Mesothelial cell of epicardium (in vitro differentiated cells): Measurements from ENCODE around the gene TMEM182. TPM values are rescaled to one million over a fixed set of nuclear protein-coding genes. Genes with fewer than 3 reads are reported as not detected.

Experiments used
- DNase-seq, 2 experiments: peaks; one replicate each; pipeline ENCODE4 v3.0.0; 2021; ENCODE audit warnings: low spot score in 2 of 2; ENCODE audit not compliant: unreplicated experiment in 2 of 2
- H3K27ac Mint-ChIP-seq: 2 replicates; pipeline ENCODE4 v1.8.0; 2021; ENCODE audit warnings: mixed read lengths
- H3K27me3 Mint-ChIP-seq: 2 replicates; pipeline ENCODE4 v1.8.0; 2021; ENCODE audit warnings: low read depth, mixed read lengths
- H3K36me3 Mint-ChIP-seq: 2 replicates; pipeline ENCODE4 v1.8.0; 2021; ENCODE audit warnings: mixed read lengths
- H3K4me1 Mint-ChIP-seq: 2 replicates; pipeline ENCODE4 v1.8.0; 2021; ENCODE audit warnings: mixed read lengths
- H3K4me3 Mint-ChIP-seq: 2 replicates; pipeline ENCODE4 v1.8.0; 2021; ENCODE audit warnings: mild to moderate bottlenecking, moderate library complexity, mixed read lengths
- H3K9me3 Mint-ChIP-seq: 2 replicates; pipeline ENCODE4 v1.8.0; 2021; ENCODE audit warnings: mixed read lengths
- total RNA-seq: library from RNA; stranded (reverse); gene quantifications from 3 replicates; pipeline ENCODE4 v1.2.1, GENCODE V29; 2021
- TF ChIP-seq, protein P1 (sequence below): fragments of 200-600 bp; sonication (generic); IDR thresholded peaks from one replicate; pipeline ENCODE4 v1.5.0; 2021; ENCODE audit warnings: antibody characterized with exemption; ENCODE audit not compliant: unreplicated experiment

The TMEM182 gene
- 7.1 to 9.1 TPM (median 8.0 TPM) in 3 replicates for total RNA-seq

DNA sequence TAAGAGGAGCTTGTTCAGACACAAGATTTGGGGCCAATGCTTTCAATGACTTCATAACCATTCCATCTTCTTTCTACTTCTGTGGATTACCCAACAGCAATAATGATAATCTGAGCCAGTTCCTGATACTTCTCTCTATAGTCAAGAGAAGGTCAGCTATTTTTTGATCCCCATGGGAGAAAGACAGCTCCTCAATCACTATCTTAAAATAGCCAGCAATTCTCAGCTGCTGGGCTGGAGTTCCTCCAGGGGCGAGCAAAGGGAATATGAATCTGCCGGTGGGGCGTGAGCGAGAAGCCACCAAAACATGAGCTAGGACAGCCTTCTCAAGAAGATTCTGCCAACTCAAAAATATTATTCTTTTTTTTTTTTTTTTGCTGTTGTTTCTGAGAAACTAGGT, at the start of gene TMEM182:
TMEM182 (plus strand) TSS at position 269 of the 400 bp plus-strand sequence. CDS start 187 bp downstream, outside the sequence.
- TF ChIP-seq, protein P1, sequence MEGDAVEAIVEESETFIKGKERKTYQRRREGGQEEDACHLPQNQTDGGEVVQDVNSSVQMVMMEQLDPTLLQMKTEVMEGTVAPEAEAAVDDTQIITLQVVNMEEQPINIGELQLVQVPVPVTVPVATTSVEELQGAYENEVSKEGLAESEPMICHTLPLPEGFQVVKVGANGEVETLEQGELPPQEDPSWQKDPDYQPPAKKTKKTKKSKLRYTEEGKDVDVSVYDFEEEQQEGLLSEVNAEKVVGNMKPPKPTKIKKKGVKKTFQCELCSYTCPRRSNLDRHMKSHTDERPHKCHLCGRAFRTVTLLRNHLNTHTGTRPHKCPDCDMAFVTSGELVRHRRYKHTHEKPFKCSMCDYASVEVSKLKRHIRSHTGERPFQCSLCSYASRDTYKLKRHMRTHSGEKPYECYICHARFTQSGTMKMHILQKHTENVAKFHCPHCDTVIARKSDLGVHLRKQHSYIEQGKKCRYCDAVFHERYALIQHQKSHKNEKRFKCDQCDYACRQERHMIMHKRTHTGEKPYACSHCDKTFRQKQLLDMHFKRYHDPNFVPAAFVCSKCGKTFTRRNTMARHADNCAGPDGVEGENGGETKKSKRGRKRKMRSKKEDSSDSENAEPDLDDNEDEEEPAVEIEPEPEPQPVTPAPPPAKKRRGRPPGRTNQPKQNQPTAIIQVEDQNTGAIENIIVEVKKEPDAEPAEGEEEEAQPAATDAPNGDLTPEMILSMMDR: no peak
- Mint-ChIP-seq H3K36me3 (peaks cover 8% of the 10 kb centered on the region), H3K27ac (no peak within 1 kb of the TSS), H3K4me1 (no peaks in the 10 kb centered on the region), H3K27me3 (no peaks in the 10 kb centered on the region), H3K4me3 (no peak within 1 kb of the TSS), H3K9me3 (no peaks in the 10 kb centered on the region)
- DNase-seq: no peak

- TF ChIP-seq, protein P1: no peak
- Mint-ChIP-seq H3K4me3 (no peak overlapping the region), H3K9me3 (no peaks in the 10 kb centered on the region), H3K27me3 (no peaks in the 10 kb centered on the region), H3K36me3 (peaks cover 34% of the 10 kb centered on the region), H3K27ac (no peak overlapping the region), H3K4me1 (no peaks in the 10 kb centered on the region)
- no peak for DNase-seq
These were observed 44.4 kb upstream of the TMEM182 start for GRCh38 chr2:102717308-102718018.

DNA sequence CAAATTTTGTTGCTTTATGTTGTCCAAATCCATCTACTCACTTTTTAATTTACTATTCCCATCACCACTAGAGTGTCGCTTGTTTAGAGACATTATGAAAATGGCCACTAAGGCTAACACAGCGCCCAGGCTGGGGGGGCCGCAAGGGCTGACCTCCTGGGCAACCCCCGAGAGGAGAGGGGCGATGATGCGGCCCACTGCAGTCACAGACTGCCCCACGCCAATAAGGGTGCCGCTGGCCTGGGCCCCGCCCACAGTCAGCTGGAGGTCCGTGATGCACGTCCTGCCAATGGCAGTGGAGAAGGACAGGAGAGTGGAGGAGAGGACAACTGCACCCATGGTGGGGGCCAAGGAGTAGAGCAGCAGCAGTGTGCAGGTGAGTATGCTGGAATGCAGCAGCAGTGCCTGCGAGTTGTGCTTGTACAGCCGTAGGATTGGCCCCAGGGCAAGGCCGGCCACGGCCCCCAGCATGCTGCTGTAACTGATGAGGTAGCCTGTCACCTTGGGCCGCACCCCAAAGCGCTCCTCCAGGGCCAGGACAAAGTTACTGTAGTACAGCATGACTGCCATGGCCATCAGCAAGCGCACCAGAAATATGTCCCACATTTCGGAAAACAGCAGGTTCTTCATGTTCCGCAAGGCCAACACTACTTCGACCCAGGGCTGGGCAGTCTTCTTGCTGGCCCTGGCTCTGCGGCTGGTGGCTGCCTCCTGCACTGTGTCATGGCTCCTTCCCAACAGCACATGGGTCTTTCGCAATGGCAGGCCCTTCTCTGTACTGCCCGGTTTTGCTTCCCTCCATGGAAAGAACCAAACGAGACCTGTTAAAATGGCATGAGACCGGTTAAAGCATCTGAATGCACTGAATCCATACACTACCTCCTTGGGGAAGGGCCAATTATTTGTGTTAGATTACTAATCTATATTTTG, 43.2 kb upstream of the TMEM182 start:
- DNase-seq: no peak
- Mint-ChIP-seq H3K27ac (no peak overlapping the region), H3K4me3 (no peak overlapping the region), H3K36me3 (peaks cover 44% of the 10 kb centered on the region), H3K27me3 (no peaks in the 10 kb centered on the region), H3K4me1 (no peaks in the 10 kb centered on the region), H3K9me3 (no peaks in the 10 kb centered on the region)
- TF ChIP-seq, protein P1: no peak

DNA sequence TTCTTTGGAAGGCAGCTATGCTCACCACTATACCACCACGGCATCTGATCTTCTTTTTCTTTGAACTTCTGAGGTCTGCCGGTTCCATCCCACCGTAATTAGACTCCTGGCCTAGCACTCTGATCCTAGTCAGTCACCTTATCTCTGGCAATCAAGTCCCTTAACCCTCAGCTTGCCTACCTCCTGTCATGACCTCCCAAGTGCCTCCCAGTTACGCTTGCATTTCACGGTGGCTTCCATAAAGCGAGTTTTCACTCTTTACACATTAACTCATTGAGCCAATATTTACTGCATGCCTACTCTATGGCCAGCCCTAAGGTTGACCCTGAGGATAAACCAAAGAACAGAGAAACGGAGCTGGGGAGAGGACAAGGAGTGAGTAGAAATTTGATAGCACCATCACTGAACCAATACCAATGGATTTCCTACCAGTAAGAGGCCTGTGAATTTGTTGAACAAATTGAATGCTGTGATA, 37.8 kb upstream of the TMEM182 start:
- H3K4me1 Mint-ChIP-seq: no peaks in the 10 kb centered on the region
- no peak overlapping the region for H3K4me3 Mint-ChIP-seq
- no peak overlapping the region for H3K27ac Mint-ChIP-seq
- no peak for DNase-seq
- no peaks in the 10 kb centered on the region for H3K27me3 Mint-ChIP-seq
- H3K36me3 Mint-ChIP-seq: peaks cover 48% of the 10 kb centered on the region
- H3K9me3 Mint-ChIP-seq: no peaks in the 10 kb centered on the region
- TF ChIP-seq, protein P1: no peak

- Mint-ChIP-seq H3K4me1 (no peaks in the 10 kb centered on the region), H3K36me3 (peaks cover 45% of the 10 kb centered on the region), H3K27me3 (no peaks in the 10 kb centered on the region), H3K4me3 (no peak overlapping the region), H3K9me3 (no peaks in the 10 kb centered on the region), H3K27ac (no peak overlapping the region)
- TF ChIP-seq, protein P1: no peak
- DNase-seq: no peak
These were observed 37.3 kb upstream of the TMEM182 start for GRCh38 chr2:102724553-102724952.
